Measurements from ENCODE around the gene GABPB2. TPM values are rescaled to one million over a fixed set of nuclear protein-coding genes. Genes with fewer than 3 reads are reported as not detected.
A peak's percentile ranks its signal among the peaks of the same experiment; 100 is the strongest.
"Not testable (repeated sequence)": the region's sequence is repeated elsewhere in the genome, so short reads cannot be mapped to it uniquely, and the experiment has no call there.

The GABPB2 gene
- total and polyA plus RNA-seq, 2 of the 13 experiments (the other 11 are each of a cell fraction or from before 2014, with no cell fraction given) = 0.09 TPM; not detected in 1

GRCh38 chr1:151072224-151072623 is 1.7 kb downstream of the GABPB2 start (continued):
- TF ChIP-seq, protein P1, sequence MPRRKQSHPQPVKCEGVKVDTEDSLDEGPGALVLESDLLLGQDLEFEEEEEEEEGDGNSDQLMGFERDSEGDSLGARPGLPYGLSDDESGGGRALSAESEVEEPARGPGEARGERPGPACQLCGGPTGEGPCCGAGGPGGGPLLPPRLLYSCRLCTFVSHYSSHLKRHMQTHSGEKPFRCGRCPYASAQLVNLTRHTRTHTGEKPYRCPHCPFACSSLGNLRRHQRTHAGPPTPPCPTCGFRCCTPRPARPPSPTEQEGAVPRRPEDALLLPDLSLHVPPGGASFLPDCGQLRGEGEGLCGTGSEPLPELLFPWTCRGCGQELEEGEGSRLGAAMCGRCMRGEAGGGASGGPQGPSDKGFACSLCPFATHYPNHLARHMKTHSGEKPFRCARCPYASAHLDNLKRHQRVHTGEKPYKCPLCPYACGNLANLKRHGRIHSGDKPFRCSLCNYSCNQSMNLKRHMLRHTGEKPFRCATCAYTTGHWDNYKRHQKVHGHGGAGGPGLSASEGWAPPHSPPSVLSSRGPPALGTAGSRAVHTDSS (CRISPR knock-in tag; conservative IDR thresholded peaks at IDR 0.05) = no peak

DNA sequence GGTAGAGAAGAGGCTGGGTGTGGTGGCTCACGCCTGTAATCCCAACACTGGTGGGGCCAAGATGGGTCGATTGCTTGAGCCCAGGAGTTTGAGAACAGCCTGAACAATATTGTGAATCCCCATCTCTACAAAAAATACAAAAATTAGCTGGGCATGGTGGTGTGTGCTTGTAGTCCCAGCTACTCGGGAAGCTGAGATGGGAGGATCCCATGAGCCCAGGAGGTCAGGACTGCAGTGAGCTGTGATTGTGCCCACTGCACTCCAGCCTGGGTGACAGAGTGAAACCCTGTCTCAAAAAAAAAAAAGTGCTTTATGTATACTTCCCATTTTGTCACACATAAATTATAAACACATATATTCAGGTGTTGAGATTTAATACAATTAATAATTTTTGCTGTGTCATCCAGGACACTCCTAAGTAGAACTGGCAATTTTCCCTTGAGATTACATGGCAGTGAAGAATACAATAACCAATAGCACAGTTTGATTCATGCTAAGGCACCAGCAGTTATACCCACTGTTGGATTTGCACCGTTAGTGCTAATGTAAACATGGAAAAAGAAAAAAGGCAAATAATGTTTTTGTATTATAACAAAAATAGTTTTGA is 15.5 kb downstream of the GABPB2 start:
- 13% methylated on average over 4 of the region's 4 CpGs for WGBS (ENCODE audit: low lambda C conversion rate)
- POLR2A ChIA-PET = no interaction called here
- no peak for FAIRE-seq
- H3K36me3 ChIP-seq (replicated peaks in 1 of 2; ENCODE audit: control insufficient read depth in 1 of 2, insufficient read depth in 2 of 2, low read length in 2 of 2) = no peaks in the 10 kb centered on the region
- H3K9ac ChIP-seq (ENCODE audit: insufficient read depth, low read depth, low read length) = no peak overlapping the region
- in situ Hi-C loops (cut with HindIII; ENCODE audit: extremely low pct_ligation_motif_present, low pct_unique_long_range_greater_than_20kb) = no loop called here
- no peaks in the 10 kb centered on the region for H3K27me3 ChIP-seq (ENCODE audit: control insufficient read depth in 1 of 2, insufficient read depth in 2 of 2, low read length in 2 of 2)
- BruUV-seq (replicated peaks) = no TSS peak
- DNase-seq (ENCODE audit: low spot score) = no peak
- no peak overlapping the region for H3K27ac ChIP-seq (ENCODE audit: extremely low read length, insufficient read depth, low read length)
- intact Hi-C loops (cut with micrococcal nuclease; ENCODE audit: unreplicated experiment) = no loop called here
- ATAC-seq = no peak
- no peak overlapping the region for H2AFZ ChIP-seq (ENCODE audit: low read length)
- H3K4me2 ChIP-seq (ENCODE audit: low read depth, low read length) = no peak overlapping the region
- no peaks in the 10 kb centered on the region for H3K4me1 ChIP-seq (ENCODE audit: insufficient read depth, low read length)
- no peak for TF ChIP-seq NR2F1 (CRISPR knock-in tag; IDR thresholded peaks at IDR 0.05)
- no peak for TF ChIP-seq PBX2 (CRISPR knock-in tag; IDR thresholded peaks at IDR 0.05)
- peak; percentile 54 for TF ChIP-seq NFE2L2 (IDR thresholded peaks at IDR 0.05; ENCODE audit: low read length)
- TF ChIP-seq ZNF709 (CRISPR knock-in tag; IDR thresholded peaks at IDR 0.05) = no peak
- H3K79me2 ChIP-seq (ENCODE audit: insufficient read depth, low read length) = no peaks in the 10 kb centered on the region
- H3K9me3 ChIP-seq (ENCODE audit: low read length) = no peaks in the 10 kb centered on the region
- H4K20me1 ChIP-seq (ENCODE audit: insufficient read depth, low read length) = no peaks in the 10 kb centered on the region
- CTCF ChIA-PET (ENCODE audit: low intra/inter-chr PET ratio, low total read pairs) = no interaction called here
- no peak overlapping the region for H3K4me3 ChIP-seq (replicated peaks in 1 of 3; ENCODE audit: insufficient read depth in 1 of 3, low read depth in 2 of 3, low read length in 3 of 3)

DNA sequence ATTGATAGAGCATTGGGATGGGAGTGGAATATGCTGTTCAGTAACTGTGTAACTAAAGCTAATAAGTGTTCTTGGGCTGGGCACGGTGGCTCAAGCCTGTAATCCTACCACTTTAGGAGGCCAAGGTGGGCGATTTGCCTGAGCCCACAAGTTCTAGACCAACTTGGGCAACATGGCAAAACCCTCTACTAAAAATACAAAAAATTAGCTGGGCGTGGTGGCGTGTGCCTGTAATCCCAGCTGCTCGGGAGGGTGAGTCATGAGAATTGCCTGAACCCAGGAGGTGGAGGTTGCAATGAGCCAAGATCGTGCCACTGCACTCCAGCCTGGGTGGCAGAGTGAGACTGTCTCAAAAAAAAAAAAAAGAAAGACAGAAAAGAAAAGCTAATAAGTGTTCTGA is 26.9 kb downstream of the GABPB2 start:
- FAIRE-seq; H3K4me2 ChIP-seq (ENCODE audit: low read depth, low read length); H3K4me3 ChIP-seq (replicated peaks in 1 of 3; ENCODE audit: insufficient read depth in 1 of 3, low read depth in 2 of 3, low read length in 3 of 3); DNase-seq (ENCODE audit: low spot score); BruUV-seq (replicated peaks); H4K20me1 ChIP-seq (ENCODE audit: insufficient read depth, low read length); H3K27me3 ChIP-seq (ENCODE audit: control insufficient read depth in 1 of 2, insufficient read depth in 2 of 2, low read length in 2 of 2); H3K9ac ChIP-seq (ENCODE audit: insufficient read depth, low read depth, low read length); H3K9me3 ChIP-seq (ENCODE audit: low read length); H3K27ac ChIP-seq (ENCODE audit: extremely low read length, insufficient read depth, low read length); POLR2A ChIA-PET; CTCF ChIA-PET (ENCODE audit: low intra/inter-chr PET ratio, low total read pairs); H3K4me1 ChIP-seq (ENCODE audit: insufficient read depth, low read length); intact Hi-C loops (cut with micrococcal nuclease; ENCODE audit: unreplicated experiment); H3K79me2 ChIP-seq (ENCODE audit: insufficient read depth, low read length); ATAC-seq; H3K36me3 ChIP-seq (replicated peaks in 1 of 2; ENCODE audit: control insufficient read depth in 1 of 2, insufficient read depth in 2 of 2, low read length in 2 of 2); H2AFZ ChIP-seq (ENCODE audit: low read length): not testable (repeated sequence)
- WGBS (ENCODE audit: low lambda C conversion rate) = 40% methylated on average over 6 of the region's 6 CpGs
- in situ Hi-C loops (cut with HindIII; ENCODE audit: extremely low pct_ligation_motif_present, low pct_unique_long_range_greater_than_20kb) = loop anchor here (5.0 kb wide), 1 partner anchor 60 kb away; the partner anchor contains the start of gene TNFAIP8L2
